Measurements from ENCODE around the gene ETS2. TPM values are rescaled to one million over a fixed set of nuclear protein-coding genes. Genes with fewer than 3 reads are reported as not detected.

Gene ETS2
- polyA plus RNA-seq, 1 donor from 2014 or later: 2.8 TPM

GRCh38 chr21:38772646-38773045 lies 33.1 kb upstream of the ETS2 start:
- Mint-ChIP-seq H3K4me3 (no peak overlapping the region), H3K27ac (no peak overlapping the region), H3K36me3 (no peaks in the 10 kb centered on the region), H3K27me3 (peaks cover 55% of the 10 kb centered on the region), H3K9me3 (peaks cover 0 to 2% (median 0%) of the 10 kb centered on the region in 3 donors), H3K4me1 (peaks cover 12 to 31% (median 16%) of the 10 kb centered on the region in 3 donors)

GRCh38 chr21:38773099-38774061 lies 32.3 kb upstream of the ETS2 start:
- peak overlapping the region in 1 of 3 donors; percentile 20 for H3K27ac Mint-ChIP-seq
- no peaks in the 10 kb centered on the region for H3K36me3 Mint-ChIP-seq
- H3K27me3 Mint-ChIP-seq: peaks cover 58% of the 10 kb centered on the region
- peaks cover 11 to 28% (median 18%) of the 10 kb centered on the region in 3 donors for H3K4me1 Mint-ChIP-seq
- H3K9me3 Mint-ChIP-seq: peaks cover 0 to 2% (median 1%) of the 10 kb centered on the region in 3 donors
- no peak overlapping the region for H3K4me3 Mint-ChIP-seq

DNA sequence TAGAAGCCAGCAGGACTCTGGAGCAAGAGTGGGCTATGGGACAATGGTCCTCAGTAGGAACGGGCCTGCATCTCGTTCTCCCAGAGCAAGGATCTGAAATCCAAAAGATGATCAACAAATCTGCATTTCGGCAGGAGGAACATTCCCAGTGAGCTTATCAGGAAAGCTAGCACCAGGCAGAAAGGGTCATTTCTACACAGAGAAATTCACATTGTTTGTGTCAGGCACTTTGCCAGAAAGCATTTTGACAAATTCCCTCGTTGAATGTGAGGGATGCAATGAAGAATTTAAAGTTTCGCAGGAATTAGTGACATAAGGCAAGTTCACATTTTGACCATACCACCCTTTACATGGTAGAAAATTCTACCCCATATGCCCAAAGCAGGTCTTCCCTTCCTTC lies 31.6 kb upstream of the ETS2 start:
- Mint-ChIP-seq H3K27me3 (peaks cover 61% of the 10 kb centered on the region), H3K36me3 (no peaks in the 10 kb centered on the region), H3K4me1 (peaks cover 8 to 20% (median 18%) of the 10 kb centered on the region in 3 donors), H3K9me3 (peaks cover 2 to 9% (median 8%) of the 10 kb centered on the region in 3 donors), H3K4me3 (no peak overlapping the region), H3K27ac (no peak overlapping the region)

DNA sequence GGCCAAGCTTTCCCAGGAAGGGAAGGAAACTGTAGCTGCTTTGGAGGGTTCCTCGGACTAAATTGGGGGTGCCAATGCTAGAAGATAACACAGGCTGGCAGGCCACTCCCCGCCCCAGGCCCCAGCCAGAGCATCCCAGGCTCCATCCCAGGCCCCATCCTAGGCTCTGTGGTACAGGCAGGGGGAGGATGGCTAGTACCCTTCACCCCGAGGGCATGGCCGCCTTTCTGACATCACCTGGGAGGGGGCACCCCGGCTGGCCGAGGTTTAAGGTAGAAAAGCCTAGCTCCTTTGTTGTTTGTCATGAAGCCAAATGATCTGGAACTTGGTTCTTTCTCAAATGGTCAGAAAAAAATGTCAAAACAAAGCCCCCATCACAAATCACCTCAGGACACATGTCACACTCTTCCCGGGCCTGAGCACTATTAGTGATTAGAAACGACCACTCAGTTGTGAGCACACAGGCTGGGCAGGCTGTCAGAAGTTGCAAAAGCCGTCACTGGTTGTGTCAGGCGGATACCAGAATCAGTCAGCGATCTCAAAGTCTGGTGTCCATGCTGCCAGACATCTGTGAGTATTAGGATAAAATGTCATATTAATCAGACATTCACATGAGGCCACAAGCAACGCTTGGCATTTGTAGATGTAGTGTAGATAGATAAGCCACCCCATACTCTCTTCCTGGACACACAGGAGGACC lies 31.0 kb upstream of the ETS2 start:
- H3K27me3 Mint-ChIP-seq: peaks cover 62% of the 10 kb centered on the region
- H3K9me3 Mint-ChIP-seq: peaks cover 2 to 10% (median 9%) of the 10 kb centered on the region in 3 donors
- no peak overlapping the region for H3K27ac Mint-ChIP-seq
- peaks cover 8 to 20% (median 18%) of the 10 kb centered on the region in 3 donors for H3K4me1 Mint-ChIP-seq
- H3K36me3 Mint-ChIP-seq: peaks cover under 1% of the 10 kb centered on the region
- H3K4me3 Mint-ChIP-seq: no peak overlapping the region

- H3K4me1 Mint-ChIP-seq: peaks cover 8 to 20% (median 19%) of the 10 kb centered on the region in 3 donors
- H3K9me3 Mint-ChIP-seq: peaks cover 2 to 13% (median 9%) of the 10 kb centered on the region in 3 donors
- no peak overlapping the region for H3K4me3 Mint-ChIP-seq
- H3K36me3 Mint-ChIP-seq: peaks cover 2% of the 10 kb centered on the region
- H3K27ac Mint-ChIP-seq: no peak overlapping the region
- H3K27me3 Mint-ChIP-seq: peaks cover 67% of the 10 kb centered on the region
Observed at GRCh38 chr21:38775733-38776132, 30.0 kb upstream of the ETS2 start.

GRCh38 chr21:38777015-38777414 lies 28.7 kb upstream of the ETS2 start:
- no peak overlapping the region for H3K27ac Mint-ChIP-seq
- H3K9me3 Mint-ChIP-seq: peaks cover 5 to 21% (median 14%) of the 10 kb centered on the region in 3 donors
- H3K4me3 Mint-ChIP-seq: no peak overlapping the region
- peaks cover 2% of the 10 kb centered on the region for H3K36me3 Mint-ChIP-seq
- H3K27me3 Mint-ChIP-seq: peaks cover 68% of the 10 kb centered on the region
- H3K4me1 Mint-ChIP-seq: peaks cover 12 to 24% (median 23%) of the 10 kb centered on the region in 3 donors

GRCh38 chr21:38777531-38777930 lies 28.2 kb upstream of the ETS2 start:
- H3K4me3 Mint-ChIP-seq: peak overlapping the region in 1 of 4 donors; percentile 24
- peaks cover 2% of the 10 kb centered on the region for H3K36me3 Mint-ChIP-seq
- H3K4me1 Mint-ChIP-seq: peaks cover 12 to 24% (median 23%) of the 10 kb centered on the region in 3 donors
- H3K27me3 Mint-ChIP-seq: peaks cover 69% of the 10 kb centered on the region
- no peak overlapping the region for H3K27ac Mint-ChIP-seq
- H3K9me3 Mint-ChIP-seq: peaks cover 5 to 25% (median 17%) of the 10 kb centered on the region in 3 donors

- peaks cover 7 to 23% (median 17%) of the 10 kb centered on the region in 3 donors for H3K4me1 Mint-ChIP-seq
- H3K36me3 Mint-ChIP-seq: peaks cover 2% of the 10 kb centered on the region
- peaks cover 52% of the 10 kb centered on the region for H3K27me3 Mint-ChIP-seq
- peak overlapping the region in 1 of 4 donors; percentile 6 for H3K4me3 Mint-ChIP-seq
- peaks cover 5 to 29% (median 22%) of the 10 kb centered on the region in 3 donors for H3K9me3 Mint-ChIP-seq
- H3K27ac Mint-ChIP-seq: no peak overlapping the region
Observed at GRCh38 chr21:38780879-38781278, 24.9 kb upstream of the ETS2 start.

DNA sequence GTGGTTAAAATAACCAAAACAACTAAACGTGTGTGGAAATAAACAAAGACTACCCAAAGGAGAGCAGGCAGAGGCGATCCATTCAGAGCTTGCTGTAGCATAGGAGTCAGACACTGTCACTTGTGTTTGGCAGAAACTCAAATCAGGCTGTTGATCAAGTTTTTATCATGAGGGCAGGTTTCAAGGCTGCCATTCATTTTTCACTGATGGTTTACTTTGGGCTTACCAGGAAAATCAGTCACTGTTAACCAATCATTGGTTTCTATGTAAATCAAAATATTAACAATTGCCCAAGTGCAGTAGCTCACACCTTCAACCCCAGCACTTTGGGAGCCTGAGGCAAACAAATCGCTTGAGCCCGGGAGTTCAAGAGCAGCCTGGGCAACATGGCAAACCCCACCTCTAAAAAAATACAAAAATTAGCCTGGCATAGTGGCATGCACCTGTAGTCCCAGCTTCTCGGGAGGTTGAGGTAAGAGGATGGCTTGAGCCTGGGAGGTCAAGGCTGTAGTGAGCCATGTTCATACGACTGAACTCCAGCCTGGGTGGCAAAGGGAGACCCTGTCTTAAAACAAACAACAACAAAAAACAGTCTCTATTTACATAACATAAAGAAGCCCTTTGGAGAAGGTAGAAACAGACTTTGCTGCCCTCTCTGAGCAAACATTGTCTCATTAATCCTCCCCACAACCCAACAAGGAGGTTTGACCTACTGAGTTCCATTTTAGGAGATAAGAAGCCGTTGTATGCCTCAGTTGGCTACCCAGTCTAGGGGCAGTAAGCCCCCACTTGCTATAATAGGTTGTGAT lies 21.1 kb upstream of the ETS2 start:
- Mint-ChIP-seq H3K4me1 (peaks cover 5 to 8% (median 8%) of the 10 kb centered on the region in 3 donors), H3K27ac (no peak overlapping the region), H3K4me3 (no peak overlapping the region), H3K27me3 (peaks cover 37% of the 10 kb centered on the region), H3K9me3 (peaks cover 3 to 20% (median 13%) of the 10 kb centered on the region in 3 donors), H3K36me3 (peaks cover 2% of the 10 kb centered on the region)

- Mint-ChIP-seq H3K4me3 (no peak overlapping the region), H3K9me3 (peaks cover 3 to 16% (median 13%) of the 10 kb centered on the region in 3 donors), H3K4me1 (peaks cover 5 to 8% (median 8%) of the 10 kb centered on the region in 3 donors), H3K27me3 (peaks cover 31% of the 10 kb centered on the region), H3K36me3 (no peaks in the 10 kb centered on the region), H3K27ac (no peak overlapping the region)
Observed at GRCh38 chr21:38785483-38785882, 20.2 kb upstream of the ETS2 start.

- H3K27me3 Mint-ChIP-seq: peaks cover 22% of the 10 kb centered on the region
- H3K4me3 Mint-ChIP-seq: peak overlapping the region in 1 of 4 donors; percentile 17
- peaks cover 0 to 8% (median 7%) of the 10 kb centered on the region in 3 donors for H3K9me3 Mint-ChIP-seq
- no peaks in the 10 kb centered on the region for H3K36me3 Mint-ChIP-seq
- peaks cover 0 to 5% (median 4%) of the 10 kb centered on the region in 3 donors for H3K4me1 Mint-ChIP-seq
- no peak overlapping the region for H3K27ac Mint-ChIP-seq
Observed at GRCh38 chr21:38787016-38787415, 18.7 kb upstream of the ETS2 start.

DNA sequence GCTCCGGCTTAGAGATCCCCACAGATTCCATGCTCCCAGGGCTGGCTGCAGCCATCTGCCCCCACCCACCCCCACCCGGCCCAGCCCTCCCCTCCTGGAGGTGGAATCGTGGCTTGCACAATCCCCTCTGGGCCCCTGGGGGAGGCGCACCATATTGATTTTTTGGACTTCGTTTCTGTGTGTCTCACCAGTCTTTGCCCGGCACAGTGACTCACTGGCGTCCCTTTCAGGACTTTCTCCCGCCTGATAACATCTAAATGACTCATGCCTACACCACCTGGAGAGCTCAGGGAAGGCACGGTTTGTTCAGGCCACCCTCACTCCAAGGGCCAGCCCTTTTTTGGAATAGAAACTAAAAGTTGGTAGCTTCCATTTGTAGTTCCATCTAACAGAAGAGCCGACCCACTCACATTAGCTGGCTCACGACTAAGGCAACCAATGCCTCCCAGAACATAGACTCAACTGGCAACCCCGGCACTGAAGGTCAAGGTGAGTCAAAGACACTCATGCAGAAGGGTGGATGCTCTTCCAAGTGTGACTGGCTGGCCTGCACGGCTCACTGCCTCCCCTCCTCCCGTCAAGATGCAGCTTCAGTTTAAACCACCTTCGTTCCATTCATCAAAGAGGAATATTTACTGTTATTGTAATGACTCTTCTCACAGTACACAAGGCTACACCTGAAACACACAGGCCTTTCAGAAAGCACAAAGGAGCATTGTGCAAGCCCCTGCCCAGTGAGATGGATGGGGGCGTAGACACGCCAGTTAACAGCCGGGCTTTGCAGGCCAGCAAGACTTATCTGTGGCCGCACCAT lies 18.1 kb upstream of the ETS2 start:
- H3K36me3 Mint-ChIP-seq: no peaks in the 10 kb centered on the region
- H3K9me3 Mint-ChIP-seq: peaks cover 0 to 5% (median 4%) of the 10 kb centered on the region in 3 donors
- peak overlapping the region in 1 of 4 donors; percentile 65 for H3K4me3 Mint-ChIP-seq
- H3K27me3 Mint-ChIP-seq: peaks cover 17% of the 10 kb centered on the region
- peaks cover 0 to 5% (median 4%) of the 10 kb centered on the region in 3 donors for H3K4me1 Mint-ChIP-seq
- peak overlapping the region in 1 of 3 donors; percentile 80 for H3K27ac Mint-ChIP-seq

DNA sequence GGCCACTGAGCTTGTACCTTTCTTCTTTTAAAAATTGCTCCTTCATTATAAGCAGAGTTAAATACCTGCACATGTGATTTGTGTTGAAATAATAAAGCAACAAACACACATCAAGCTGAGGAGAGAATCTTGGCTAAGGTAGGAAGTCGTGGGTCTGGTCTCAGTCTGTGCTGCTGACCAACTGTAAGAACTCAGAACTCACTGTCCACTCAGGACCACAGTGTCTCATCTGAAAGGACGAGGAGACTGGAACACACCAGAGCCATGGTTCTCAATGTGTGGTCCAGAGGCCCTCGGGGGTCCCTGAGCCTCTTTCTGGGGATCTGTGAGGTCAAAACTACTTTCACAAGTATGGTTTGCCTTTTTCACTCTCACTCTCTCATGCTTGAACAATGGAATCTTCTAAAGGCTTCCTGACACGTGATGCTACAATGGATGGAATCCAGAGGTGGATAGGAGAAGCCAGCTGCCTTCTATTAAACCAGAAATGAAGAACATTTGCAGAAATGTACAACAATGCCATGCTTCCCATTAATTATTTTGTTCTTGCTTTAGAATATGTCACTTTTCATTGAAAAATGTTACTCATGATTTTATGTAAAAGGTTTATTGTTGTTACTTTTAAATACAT lies 17.3 kb upstream of the ETS2 start:
- Mint-ChIP-seq H3K9me3 (no peaks in the 10 kb centered on the region), H3K36me3 (no peaks in the 10 kb centered on the region), H3K4me3 (no peak overlapping the region), H3K27me3 (peaks cover 17% of the 10 kb centered on the region), H3K4me1 (peaks cover 0 to 5% (median 4%) of the 10 kb centered on the region in 3 donors), H3K27ac (peak overlapping the region in 1 of 3 donors; percentile 80)

All from IgD-negative memory B cell (primary cell).